RWPE1 (cell line): ENCODE measurements around the gene SLC6A16.
"Not testable (repeated sequence)": the region's sequence is repeated elsewhere in the genome, so short reads cannot be mapped to it uniquely, and the experiment has no call there.

Experiments used
- CTCF ChIA-PET: fragments of 350-600 bp; sonication (Branson Sonifier 250); formaldehyde crosslinking; extraction: SDS; loops from one replicate; lab custom pipeline; 2021; lab: Yijun Ruan, JAX
- POLR2A ChIA-PET: fragments of 400-600 bp; formaldehyde crosslinking; extraction: SDS; loops from one replicate; lab custom pipeline; 2020; ENCODE audit warnings: antibody characterized with exemption; ENCODE audit not compliant: low non-redundant PET; lab: Yijun Ruan, JAX
- DNase-seq: peaks from one replicate; pipeline ENCODE4 v3.0.0; 2012; ENCODE audit warnings: low spot score
- H3K27ac ChIP-seq: fragments of 450-650 bp; 2 replicates; pipeline ENCODE4 v1.5.1; 2017
- CTCF ChIP-seq: fragments of 450-650 bp; conservative IDR thresholded peaks from 2 replicates; pipeline ENCODE4 v1.5.1; 2017; ENCODE audit warnings: low read depth, mild to moderate bottlenecking

SLC6A16 gene

GRCh38 chr19:49324801-49325576 lies at the start of gene SLC6A16:
SLC6A16 (minus strand) TSS chr19:49325191; CDS start chr19:49311347, 13,844 bp downstream.
- CTCF ChIA-PET, result interaction anchor here (1.0 kb wide), 1 partner anchor 24 kb away, joined by 6 read pairs; no protein-coding TSS in a partner anchor

GRCh38 chr19:49373174-49373573 lies 48.2 kb upstream of the SLC6A16 start:
- CTCF ChIA-PET, POLR2A ChIA-PET, H3K27ac ChIP-seq, DNase-seq: not testable (repeated sequence)

More at GRCh38 chr19:49324801-49325576, at the start of gene SLC6A16:
- TF ChIP-seq CTCF, result no peak
- no peak for DNase-seq
- no peak within 1 kb of the TSS for H3K27ac ChIP-seq
- POLR2A ChIA-PET, result interaction anchor here (0.6 kb wide), 1 partner anchor 19 kb away, joined by 3 read pairs; no protein-coding TSS in a partner anchor

GRCh38 chr19:49371184-49371583 lies 46.2 kb upstream of the SLC6A16 start:
- ChIA-PET CTCF (no interaction called here), POLR2A (no interaction called here)
- no peak overlapping the region for H3K27ac ChIP-seq
- no peak for TF ChIP-seq CTCF
- no peak for DNase-seq

- ChIA-PET CTCF (no interaction called here), POLR2A (no interaction called here)
- H3K27ac ChIP-seq, result no peak overlapping the region
- no peak for TF ChIP-seq CTCF
- DNase-seq, result no peak
Measured at GRCh38 chr19:49368711-49369358, 43.8 kb upstream of the SLC6A16 start.

GRCh38 chr19:49366110-49366509 lies 41.1 kb upstream of the SLC6A16 start:
- ChIA-PET POLR2A (no interaction called here), CTCF (no interaction called here)
- H3K27ac ChIP-seq, result no peak overlapping the region

GRCh38 chr19:49364083-49364737 lies 39.2 kb upstream of the SLC6A16 start:
- POLR2A ChIA-PET, result no interaction called here
- CTCF ChIA-PET, result no interaction called here
- no peak for TF ChIP-seq CTCF
- no peak for DNase-seq
- H3K27ac ChIP-seq, result peak overlapping the region; percentile 88

More at GRCh38 chr19:49366110-49366509, 41.1 kb upstream of the SLC6A16 start:
- TF ChIP-seq CTCF, result no peak
- no peak for DNase-seq
